Myocyte (in vitro differentiated cells): ENCODE results near the gene RIPOR3. TPM values are rescaled to one million over a fixed set of nuclear protein-coding genes. Genes with fewer than 3 reads are reported as not detected.
"Not testable (repeated sequence)": the region's sequence is repeated elsewhere in the genome, so short reads cannot be mapped to it uniquely, and the experiment has no call there.

Source experiments
- DNase-seq: peaks from one replicate; pipeline ENCODE4 v3.0.0-alpha.2; 2012; ENCODE audit warnings: low read depth
- total RNA-seq: library from RNA; depleted of rRNA; stranded (reverse); fragments of >200 nt; gene quantifications from 2 replicates; pipeline ENCODE4 v1.2.3, GENCODE V29; 2014

RIPOR3 gene
- total RNA-seq, 1 donor from 2014 or later = 0.16 TPM

DNA sequence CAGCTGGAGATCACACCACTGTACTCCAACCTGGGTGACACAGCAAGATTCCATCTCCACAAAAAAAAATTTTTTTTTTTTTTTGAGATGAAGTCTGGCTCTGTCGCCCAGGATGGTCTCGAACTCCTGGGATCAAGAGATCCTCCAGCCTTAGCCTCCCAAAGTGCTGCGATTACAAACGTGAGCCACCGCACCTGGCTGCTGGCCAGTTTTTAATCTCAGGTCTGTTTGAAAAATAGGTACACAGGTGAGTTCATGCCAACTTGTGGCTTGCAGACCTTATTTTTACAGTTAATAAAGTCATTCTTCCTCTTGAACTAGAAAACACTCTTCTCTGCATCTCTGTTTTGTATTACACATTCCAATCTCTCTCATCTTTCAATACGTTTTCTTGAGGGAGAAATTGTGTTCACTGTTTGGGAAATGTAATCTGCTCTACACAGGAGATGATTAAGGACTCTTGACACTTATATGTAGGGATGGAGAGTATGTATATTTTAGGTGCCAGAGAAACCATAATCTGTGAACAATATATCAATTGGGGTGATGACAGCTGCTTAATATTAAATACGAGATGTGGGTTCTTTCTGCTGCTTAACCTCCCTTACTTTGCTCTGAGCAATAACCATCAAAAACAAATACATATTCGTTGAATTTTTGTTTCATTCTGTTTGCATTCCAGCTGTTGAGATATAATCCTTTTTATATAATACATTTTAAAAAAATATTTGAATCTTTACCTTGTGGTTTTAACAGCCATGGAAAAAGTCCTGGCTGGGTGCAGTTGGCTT lies 17.7 kb upstream of the RIPOR3 start:
- no peak for DNase-seq

DNA sequence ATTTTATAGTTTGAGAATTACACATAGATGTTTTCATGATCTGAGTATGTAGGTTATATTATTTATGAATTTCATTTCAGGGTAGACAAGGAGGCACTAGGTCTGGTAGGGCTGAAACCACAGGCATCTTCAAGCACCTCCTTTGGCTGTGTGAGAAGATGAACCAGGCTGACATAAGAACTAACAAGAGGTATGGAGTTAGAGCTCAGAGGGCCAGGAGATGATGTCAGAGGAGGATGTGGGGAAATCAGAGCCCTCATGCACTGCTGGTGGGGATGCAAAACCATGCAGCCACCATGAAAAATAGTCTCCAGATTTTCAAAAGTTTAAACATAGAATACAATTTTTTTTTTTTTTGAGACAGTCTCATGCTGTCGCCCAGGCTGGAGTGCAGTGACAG lies 13.6 kb upstream of the RIPOR3 start:
- DNase-seq = no peak

DNA sequence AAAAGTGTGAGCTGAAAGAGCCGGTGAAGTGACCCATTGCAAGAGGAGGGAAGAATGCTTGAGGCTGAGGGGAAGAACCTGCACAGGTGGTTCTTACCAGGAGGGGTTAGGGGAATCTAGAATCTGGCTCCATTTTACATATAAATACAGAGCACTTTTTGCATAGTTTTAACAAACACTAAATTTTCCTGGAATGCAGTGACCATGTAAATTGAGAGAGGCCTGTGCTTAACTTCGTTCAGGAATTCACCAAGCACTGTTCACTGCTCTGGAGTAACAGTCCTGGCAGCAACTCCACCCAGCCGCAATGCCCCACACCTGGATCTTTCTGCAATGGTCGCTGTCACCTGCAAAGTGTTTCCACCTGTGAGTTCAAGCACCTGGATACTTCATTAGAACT lies 13.2 kb upstream of the RIPOR3 start:
- DNase-seq = no peak

DNA sequence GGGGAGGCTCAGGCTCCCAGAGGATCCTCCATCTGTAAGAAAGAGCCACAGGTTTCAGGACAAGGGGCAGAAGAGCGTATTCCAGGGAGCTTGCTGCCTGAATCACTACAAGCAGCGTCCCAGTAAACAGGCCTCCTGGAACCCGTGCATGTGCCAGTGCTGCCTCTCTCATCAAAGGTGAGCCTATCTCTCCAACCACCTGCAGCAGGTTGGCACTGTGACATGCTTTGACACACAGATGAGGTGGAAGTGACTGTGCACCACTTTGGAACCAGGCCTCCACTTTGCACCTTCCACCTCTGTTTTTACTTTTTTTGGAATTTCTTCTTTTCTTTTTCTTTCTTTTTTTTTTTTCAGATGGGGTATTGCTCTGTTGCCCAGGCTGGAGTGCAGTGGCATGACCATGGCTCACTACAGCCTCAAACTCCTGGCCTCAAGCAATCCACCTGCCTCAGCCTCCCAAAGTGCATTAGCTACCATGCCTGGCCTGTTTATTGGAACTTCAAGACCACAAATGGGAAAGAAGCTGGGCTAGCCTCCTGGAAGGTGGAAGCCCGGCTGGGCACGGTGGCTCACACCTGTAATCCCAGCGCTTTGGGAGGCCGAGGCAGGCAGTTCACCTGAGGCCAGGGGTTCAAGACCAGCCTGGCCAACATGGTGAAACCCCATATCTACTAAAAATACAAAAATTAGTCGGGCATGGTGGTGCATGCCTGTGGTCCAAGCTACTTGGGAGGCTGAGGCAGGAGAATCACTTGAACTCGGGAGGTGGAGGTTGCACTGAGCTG lies 12.5 kb upstream of the RIPOR3 start:
- DNase-seq = not testable (repeated sequence)

DNA sequence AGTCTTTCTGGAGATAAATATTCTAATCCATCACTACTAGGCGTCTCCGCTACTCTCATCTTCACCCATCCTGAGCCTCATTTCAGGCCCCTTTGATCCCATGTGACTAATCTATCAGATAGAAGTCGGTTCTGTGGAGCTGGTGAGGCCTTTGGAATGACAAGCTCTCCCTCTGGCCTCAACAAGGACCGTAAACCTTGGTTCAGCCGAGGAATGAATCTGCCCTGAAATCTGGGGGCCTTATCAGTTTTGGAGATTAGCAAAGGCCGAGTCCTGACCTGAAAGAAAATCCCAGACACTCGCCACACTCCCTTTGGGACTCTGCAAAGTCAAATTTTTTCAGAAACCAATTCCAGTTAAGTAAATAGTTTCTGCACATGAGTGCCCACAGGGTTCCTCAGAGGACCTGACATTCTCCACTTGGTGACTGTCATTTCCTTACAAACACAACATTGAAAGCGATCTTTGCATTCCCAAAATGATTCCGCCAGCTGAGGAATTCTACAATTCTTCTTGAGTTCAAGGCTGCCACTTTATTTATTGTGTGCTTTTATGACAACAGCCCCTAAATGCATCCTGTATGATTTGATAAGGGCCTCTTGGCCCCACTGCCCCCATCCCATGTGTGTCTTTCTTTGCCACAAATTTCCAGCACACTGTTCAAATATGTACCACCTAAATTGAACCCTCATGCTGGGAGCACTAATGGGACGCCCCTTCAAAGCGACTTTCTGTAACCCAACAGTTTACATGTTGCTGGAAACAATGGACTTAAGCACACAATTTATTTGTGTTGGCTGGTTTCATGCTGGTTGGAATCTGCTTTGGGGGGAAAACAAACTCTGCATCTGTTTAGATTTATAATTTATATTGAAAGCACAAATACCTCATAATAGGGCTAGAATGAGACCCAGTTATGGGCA lies 10.0 kb upstream of the RIPOR3 start:
- DNase-seq = no peak

DNA sequence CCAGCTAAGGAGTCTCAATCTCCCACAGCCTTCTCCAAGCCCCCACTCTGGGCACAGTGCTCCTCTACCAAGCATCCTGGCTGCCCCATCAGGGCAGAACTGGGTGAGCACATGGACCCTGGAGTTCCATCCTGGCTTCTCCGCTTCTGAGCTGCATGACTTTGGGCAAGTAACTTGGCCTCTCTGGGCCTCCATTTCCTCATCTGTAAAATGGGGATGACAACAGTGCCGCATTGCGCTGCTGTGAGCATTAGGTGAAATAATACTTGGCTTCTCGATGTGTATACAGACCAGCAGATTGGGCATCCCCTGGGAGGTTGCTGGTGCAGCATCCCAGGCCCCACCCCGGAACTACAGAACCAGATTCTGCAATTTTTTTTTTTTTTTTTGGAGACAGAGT lies 8.3 kb upstream of the RIPOR3 start:
- DNase-seq = no peak

DNA sequence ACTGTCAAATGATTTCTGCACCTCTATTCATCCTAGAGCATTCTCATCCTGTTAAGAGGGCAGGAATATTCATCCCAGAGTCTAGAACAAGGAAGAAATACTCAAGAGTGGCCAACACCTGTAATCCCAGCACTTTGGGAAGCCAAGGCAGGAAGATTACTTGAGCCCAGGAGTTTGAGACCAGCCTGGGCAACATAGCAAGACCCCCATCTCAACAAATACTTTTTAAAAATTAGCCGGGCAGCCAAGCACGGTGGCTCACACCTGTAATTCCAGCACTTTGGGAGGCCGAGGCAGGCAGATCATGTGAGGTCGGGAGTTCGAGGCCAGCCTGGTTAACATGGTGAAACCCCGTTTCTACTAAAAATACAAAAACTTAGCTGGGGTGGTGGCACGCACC lies 6.9 kb upstream of the RIPOR3 start:
- not testable (repeated sequence) for DNase-seq

DNA sequence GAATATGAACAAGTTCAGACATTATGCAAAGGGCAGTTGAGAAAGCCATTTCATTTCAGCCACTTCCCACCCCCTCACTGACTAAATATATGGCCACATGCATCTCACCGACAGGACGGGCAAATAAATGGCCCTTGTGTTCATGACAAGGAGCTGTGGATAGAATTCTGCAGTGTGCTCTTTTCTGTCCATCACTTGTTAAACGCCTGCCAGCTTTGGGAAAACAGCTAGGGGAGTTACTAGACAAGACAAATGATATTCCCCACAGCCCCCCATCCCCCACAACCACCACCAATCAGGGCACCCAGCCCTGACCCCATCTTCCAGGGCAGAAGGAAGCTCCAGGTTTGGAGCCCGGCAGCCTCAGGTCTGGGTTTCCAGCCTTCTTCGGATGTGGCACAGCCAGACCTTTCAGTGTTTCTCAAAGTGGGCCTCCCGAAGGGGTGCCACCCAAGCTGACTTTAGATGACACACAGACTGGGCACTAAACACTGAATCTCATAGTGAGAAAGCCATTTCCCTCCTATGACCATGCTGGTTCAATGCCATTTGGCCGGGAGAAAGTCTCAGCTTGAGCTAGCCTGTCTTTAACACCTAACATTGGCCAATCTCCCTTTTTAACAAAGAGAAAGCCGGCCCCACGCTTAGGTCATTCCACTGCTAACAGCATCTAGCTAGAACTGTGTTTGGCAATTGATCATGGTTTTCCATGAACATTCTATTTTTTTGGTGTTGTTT lies 4.0 kb upstream of the RIPOR3 start:
- DNase-seq = no peak

DNA sequence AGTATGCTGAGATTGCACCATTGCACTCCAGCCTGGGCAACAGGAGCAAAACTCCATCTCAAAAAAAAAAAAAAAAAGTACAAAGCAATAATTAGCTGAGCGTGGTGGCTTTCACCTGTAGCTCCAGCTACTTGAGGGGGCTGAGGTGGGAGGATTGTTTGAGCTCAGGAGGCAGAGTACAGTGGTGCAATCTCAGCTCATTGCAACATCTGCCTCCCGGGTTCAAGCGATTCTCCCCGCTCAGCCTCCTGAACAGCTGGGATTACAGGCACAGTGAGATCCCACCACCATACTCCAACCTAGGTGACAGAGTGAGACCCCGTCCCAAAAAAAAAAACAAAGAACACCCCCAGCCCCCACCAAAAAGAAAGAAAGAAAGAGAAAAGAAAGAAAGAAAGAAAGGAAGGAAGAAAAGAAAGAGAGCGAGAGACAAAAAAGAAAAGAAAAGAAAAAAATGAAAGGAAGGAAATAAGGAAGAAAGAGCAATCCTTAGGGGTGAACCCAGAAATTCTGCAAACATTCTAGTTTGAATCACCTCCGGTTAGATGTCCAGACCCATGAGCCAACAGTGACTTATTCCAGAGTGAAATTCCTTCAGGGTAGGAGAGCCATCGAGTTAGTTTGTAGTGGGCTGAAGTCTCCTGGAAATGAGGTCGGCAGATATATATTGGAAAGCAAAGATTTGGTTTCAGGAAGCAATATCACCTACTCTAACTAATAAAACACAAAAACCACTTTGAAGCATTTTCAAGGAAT lies 3.2 kb upstream of the RIPOR3 start:
- no peak for DNase-seq

DNA sequence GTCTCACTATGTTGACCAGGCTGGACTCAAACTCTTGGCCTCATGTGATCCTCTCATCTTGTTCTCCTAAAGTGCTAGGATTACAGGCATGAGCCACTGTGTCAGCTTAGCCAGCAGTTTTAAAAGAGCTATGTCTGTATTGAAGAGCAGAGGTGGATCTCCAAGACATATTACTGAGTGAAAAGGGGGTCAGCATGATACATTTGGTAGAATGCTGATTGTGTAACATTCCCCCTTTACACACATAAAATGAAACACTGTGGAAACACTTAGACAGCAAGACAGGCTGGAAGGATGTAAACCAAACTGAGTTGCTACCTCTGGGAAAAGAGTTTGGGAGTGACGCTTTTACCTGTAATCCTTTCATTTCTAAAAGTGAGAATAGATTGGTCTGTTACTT lies 1.7 kb upstream of the RIPOR3 start:
- no peak for DNase-seq

DNA sequence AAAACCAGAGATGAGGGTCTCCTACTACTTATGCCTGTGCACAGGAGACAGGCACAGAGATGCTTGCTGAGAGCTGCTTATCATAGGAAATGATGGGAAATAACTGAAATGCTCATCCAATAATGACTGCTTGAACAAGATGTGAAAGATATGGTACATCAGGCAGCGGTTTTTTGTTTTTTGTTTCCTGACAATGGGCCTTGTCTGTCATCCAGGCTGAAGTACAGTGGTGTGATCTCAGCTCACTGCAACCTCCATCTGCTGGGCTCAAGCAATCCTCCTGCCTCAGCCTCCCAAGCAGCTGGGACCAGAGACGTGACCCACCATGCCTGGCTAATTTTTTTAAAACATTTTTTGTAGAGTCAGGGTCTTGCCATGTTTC lies 1.2 kb upstream of the RIPOR3 start:
- no peak for DNase-seq

DNA sequence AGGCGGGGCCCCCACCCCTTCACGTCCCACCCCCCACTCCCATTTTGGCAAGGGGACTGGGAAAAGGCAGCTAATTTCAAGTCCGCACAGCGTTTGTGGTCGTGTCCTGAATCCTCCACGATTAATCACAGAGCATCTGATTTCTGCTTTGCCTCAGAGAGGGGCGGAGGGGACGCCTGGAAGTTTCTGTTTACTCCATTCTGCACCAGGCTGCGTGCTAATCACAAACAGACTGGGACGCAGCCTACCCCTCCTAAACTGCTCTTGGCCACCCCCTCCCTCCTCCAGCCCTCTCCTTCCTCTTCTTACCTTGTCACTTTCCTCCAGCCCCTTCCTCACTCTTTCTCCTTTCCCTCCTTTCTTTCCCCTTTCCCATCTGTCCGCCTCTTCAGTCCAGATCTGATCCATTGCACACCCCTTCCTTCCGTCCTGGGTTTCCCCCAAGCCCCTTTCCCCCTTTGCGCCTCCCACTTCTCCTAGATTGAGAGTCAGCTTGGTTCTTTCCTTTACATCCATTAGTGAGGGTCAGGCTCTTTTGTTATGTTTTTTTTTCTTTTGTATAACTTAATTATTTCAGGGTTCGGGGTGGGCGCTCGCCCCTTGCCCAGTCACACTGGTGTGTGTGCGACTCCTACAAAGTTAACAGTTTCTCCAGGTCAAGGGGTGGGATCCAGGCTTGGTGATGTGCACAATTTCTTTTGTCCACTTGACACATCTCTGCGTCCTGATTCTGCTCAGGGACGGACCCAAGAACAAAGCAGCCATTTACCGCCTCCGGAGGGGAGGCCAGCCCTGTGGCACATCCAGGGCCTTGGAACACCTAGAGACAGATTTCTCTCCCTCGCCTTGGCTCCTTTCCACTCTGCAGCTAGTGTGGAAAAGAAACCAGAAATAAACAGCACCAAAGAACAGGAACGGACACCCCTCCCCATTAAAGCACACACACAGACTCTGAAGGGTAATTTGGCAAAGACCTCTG lies 520 bp upstream of the RIPOR3 start:
- DNase-seq = peak; percentile 33

DNA sequence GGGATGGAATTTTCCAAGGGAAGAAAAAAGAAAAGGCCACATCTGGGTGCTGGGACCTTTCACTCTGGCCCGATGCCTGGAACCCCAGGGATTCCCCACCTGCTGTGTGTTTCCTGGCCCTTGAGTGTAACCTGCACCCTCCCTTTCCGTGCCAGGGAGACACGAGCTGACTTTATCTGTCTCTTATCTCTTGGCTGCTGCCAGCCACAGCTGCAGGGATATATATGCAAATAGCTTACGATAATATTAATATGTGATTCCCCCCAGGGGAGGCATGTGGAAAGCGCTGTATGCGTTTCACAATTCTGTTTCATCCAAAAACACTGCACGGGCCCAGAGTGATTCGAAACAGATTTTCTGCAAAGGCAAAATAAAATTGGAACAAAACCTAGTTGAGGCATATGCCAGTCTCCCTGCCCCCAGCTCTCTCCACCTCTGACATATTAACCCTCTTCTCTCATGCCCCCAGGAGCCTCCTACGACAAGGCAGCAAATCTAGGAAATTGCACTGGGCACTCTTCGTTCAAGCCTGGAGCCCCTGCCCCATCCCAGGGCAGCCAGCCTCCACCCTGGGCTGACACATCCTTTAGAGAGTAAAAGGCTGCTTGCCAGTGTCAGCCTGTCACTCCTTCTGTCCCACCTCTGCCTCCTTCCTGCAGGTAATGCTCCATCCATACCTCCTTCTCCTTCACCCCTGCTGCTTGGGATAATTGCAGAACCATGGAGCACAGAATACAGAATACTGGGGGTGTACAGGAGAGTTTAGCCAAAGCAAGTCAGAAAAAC lies 1.3 kb downstream of the RIPOR3 start:
- no peak for DNase-seq

DNA sequence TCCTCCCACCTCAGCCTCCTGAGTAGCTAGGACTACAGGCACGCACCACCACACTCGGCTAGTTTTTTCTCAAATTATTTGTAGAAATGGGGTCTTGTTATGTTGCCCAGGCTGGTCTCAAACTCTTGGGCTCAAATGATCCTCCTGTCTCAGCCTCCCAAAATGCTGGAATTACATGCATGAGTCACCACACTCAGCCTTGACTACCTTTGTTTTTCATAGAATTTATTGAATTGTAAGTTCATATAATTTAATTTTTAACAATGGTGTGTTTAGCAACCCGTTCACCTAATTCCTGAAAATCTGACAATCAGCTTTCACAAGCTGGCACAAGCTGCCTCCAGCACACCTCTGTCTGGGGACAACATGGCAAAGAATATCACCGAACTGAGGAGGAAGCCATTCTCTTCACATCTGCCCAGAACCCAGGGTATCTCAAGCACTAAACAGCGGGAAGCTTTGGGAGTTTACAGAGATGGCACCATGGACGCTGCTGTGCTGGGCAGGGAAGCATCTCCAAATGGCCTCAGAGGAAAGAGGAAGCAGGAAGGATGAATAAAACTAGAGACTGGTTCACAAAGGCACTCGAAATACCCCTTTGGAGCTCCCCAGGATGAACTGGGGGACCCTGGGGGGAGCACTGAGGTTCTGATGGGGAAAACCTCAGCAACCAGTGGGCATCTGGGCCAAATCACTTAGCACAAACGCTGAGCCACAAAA lies 2.9 kb downstream of the RIPOR3 start:
- DNase-seq = no peak

DNA sequence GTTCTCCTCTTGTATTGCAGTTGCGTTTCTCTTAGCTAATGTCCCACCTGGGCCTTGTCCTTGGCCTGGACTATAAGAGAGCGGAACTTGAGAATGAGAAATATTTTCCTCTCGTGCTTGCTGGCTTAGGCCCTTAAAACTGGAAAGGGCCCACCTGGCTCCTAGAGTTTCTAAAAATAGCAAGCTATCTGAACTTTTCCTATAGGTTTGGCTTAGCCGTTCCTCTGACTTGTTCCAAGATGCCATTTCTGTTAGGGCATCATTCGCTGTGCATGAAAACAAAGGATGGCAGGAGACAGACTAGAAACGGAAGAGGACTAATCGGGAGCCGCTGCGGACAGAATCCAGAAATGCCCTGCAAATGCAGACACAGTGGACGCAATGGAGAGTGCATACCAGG lies 4.5 kb downstream of the RIPOR3 start:
- DNase-seq = no peak

DNA sequence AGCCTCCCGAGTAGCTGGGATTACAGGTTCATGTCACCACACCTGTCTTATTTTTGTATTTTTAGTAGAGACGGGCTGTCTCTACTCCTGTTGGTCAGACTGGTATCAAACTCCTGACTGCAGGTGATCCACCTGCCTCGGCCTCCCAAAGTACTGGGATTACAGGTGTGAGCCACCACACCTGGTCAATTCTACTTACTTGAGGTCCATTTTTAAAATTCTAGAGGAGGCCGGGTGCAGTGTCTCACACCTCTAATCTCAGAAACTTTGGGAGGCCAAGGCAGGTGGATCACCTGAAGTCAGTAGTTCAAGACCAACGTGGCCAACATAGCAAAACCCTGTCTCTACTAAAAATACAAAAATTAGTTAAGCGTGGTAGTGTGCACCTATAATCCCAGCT lies 7.8 kb downstream of the RIPOR3 start:
- no peak for DNase-seq

DNA sequence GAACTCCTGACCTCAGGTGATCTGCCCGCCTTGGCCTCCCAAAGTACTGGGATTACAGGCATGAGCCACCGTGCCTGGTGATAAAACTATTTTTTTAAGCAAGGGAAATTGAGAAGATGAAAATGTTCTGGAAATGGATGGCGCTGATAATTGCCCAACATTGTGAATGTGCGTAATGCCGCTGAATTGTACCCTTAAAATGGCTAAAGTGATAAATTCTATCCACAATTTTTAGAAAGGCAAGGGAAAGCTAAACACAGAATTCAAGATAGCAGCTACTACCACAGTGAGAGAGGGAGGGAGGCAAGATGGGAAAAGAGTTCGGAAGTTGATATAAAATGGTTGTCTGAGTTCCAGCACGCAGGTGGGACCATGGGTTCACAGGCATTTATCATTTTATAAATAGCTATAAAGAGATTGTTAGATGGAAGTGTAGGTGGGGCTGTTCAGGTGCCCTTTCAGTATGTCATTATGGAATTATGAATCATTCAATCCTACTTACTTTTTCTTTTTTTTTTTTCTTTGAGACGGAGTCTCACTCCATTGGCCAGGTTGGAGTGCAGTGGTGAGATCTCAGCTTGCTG lies 8.3 kb downstream of the RIPOR3 start:
- DNase-seq = no peak
